H9 (cell line): ENCODE results near the gene CAMK1G. TPM values are rescaled to one million over a fixed set of nuclear protein-coding genes. Genes with fewer than 3 reads are reported as not detected.

Experiments
- DNase-seq: peaks from one replicate; pipeline ENCODE4 v3.0.0-alpha.2; 2017
- H2AFZ ChIP-seq: one replicate; pipeline ENCODE4 v1.6.1; 2013; ENCODE audit warnings: mild to moderate bottlenecking, low read length, control low read depth, moderate library complexity
- H2AK5ac ChIP-seq: 2 replicates; pipeline ENCODE4 v1.6.1; 2013; ENCODE audit warnings: low read length, control low read depth, mixed read lengths; ENCODE audit not compliant: insufficient read length
- H2BK120ac ChIP-seq: one replicate; pipeline ENCODE4 v1.6.1; 2013; ENCODE audit warnings: low read depth, mild to moderate bottlenecking, low read length, control low read depth, inconsistent platforms; ENCODE audit not compliant: poor library complexity, severe bottlenecking
- H2BK12ac ChIP-seq: 2 replicates; pipeline ENCODE4 v1.6.1; 2013; ENCODE audit warnings: low read length, control low read depth, mixed read lengths, low read depth; ENCODE audit not compliant: insufficient read length
- H2BK15ac ChIP-seq: 2 replicates; pipeline ENCODE4 v1.6.1; 2013; ENCODE audit warnings: low read depth, low read length, control low read depth
- H2BK20ac ChIP-seq: one replicate; pipeline ENCODE4 v1.6.1; 2013; ENCODE audit warnings: low read depth, mild to moderate bottlenecking, low read length, control low read depth, inconsistent platforms; ENCODE audit not compliant: poor library complexity, severe bottlenecking
- H2BK5ac ChIP-seq: 2 replicates; pipeline ENCODE4 v1.6.1; 2013; ENCODE audit warnings: low read length, control low read depth, mixed read lengths; ENCODE audit not compliant: insufficient read length
- H3K14ac ChIP-seq: 2 replicates; pipeline ENCODE4 v1.6.1; 2013; ENCODE audit warnings: low read length, control low read depth; ENCODE audit not compliant: insufficient read depth
- H3K18ac ChIP-seq: 2 replicates; pipeline ENCODE4 v1.6.1; 2013; ENCODE audit warnings: low read depth, mild to moderate bottlenecking, mixed read lengths, low read length, control low read depth; ENCODE audit not compliant: insufficient read length
- H3K23ac ChIP-seq: 2 replicates; pipeline ENCODE4 v1.6.1; 2013; ENCODE audit warnings: low read length, control low read depth, mixed read lengths, low read depth; ENCODE audit not compliant: insufficient read length
- H3K23me2 ChIP-seq: 2 replicates; pipeline ENCODE4 v1.6.1; 2013; ENCODE audit warnings: low read depth, mild to moderate bottlenecking, mixed read lengths, low read length, control low read depth; ENCODE audit not compliant: insufficient read length, poor library complexity, severe bottlenecking
- H3K27ac ChIP-seq: 2 replicates; pipeline ENCODE4 v1.5.1; 2013; ENCODE audit warnings: low read length, control low read depth, mixed read lengths, low read depth; ENCODE audit not compliant: insufficient read length
- H3K27me3 ChIP-seq: 2 replicates; pipeline ENCODE4 v1.6.1; 2013; ENCODE audit warnings: low read length, control low read depth, inconsistent platforms; ENCODE audit not compliant: insufficient read depth
- H3K4ac ChIP-seq: 2 replicates; pipeline ENCODE4 v1.6.1; 2013; ENCODE audit warnings: low read depth, mild to moderate bottlenecking, control low read depth, inconsistent platforms, low read length, moderate library complexity
- H3K4me1 ChIP-seq: 2 replicates; pipeline ENCODE4 v1.6.1; 2013; ENCODE audit warnings: low read length, control low read depth, inconsistent platforms; ENCODE audit not compliant: insufficient read depth
- H3K4me2 ChIP-seq: 2 replicates; pipeline ENCODE4 v1.6.1; 2013; ENCODE audit warnings: low read length, control low read depth, mixed read lengths; ENCODE audit not compliant: insufficient read length, insufficient read depth
- H3K56ac ChIP-seq: 2 replicates; pipeline ENCODE4 v1.6.1; 2013; ENCODE audit warnings: low read depth, mild to moderate bottlenecking, mixed read lengths, low read length, control low read depth; ENCODE audit not compliant: insufficient read length
- H3K79me1 ChIP-seq: 2 replicates; pipeline ENCODE4 v1.6.1; 2013; ENCODE audit warnings: low read depth, mild to moderate bottlenecking, moderate library complexity, low read length, control low read depth, inconsistent platforms; ENCODE audit not compliant: insufficient read depth, poor library complexity, severe bottlenecking
- H3K79me2 ChIP-seq: 2 replicates; pipeline ENCODE4 v1.6.1; 2013; ENCODE audit warnings: low read length, control low read depth, inconsistent platforms; ENCODE audit not compliant: insufficient read depth
- H3K9ac ChIP-seq: 2 replicates; pipeline ENCODE4 v1.6.1; 2013; ENCODE audit warnings: low read length, control low read depth, mixed read lengths; ENCODE audit not compliant: insufficient read length; ENCODE audit errors: extremely low read depth
- H3K9me3 ChIP-seq: one replicate; pipeline ENCODE4 v1.6.1; 2013; ENCODE audit warnings: low read depth, low read length, inconsistent platforms; ENCODE audit not compliant: control insufficient read depth
- H3T11ph ChIP-seq: one replicate; pipeline ENCODE4 v1.6.1; 2013; ENCODE audit warnings: mild to moderate bottlenecking, low read length, control low read depth, inconsistent platforms
- H4K20me1 ChIP-seq: one replicate; pipeline ENCODE4 v1.6.1; 2013; ENCODE audit not compliant: control insufficient read depth, insufficient read length, insufficient read depth
- H4K5ac ChIP-seq: 2 replicates; pipeline ENCODE4 v1.6.1; 2013; ENCODE audit warnings: low read depth, mild to moderate bottlenecking, mixed read lengths, low read length, control low read depth; ENCODE audit not compliant: insufficient read length
- H4K8ac ChIP-seq: replicated peaks from 2 replicates; pipeline ENCODE4 v1.6.1; 2013; ENCODE audit warnings: low read length, control low read depth, mixed read lengths, low read depth; ENCODE audit not compliant: insufficient read length
- H4K91ac ChIP-seq: 2 replicates; pipeline ENCODE4 v1.6.1; 2013; ENCODE audit warnings: low read depth, mild to moderate bottlenecking, moderate library complexity, mixed read lengths, low read length, control low read depth; ENCODE audit not compliant: insufficient read length
- H3K27ac Mint-ChIP-seq, 3 experiments: 2 replicates in 2 of 3; 3 replicates in 1 of 3; pipeline ENCODE4 v1.8.0; 2020 to 2021; ENCODE audit warnings: mixed read lengths in 3 of 3, mild to moderate bottlenecking in 1 of 3, moderate library complexity in 1 of 3
- H3K27me3 Mint-ChIP-seq: 2 replicates; pipeline ENCODE4 v1.8.0; 2021; ENCODE audit warnings: low read depth, mild to moderate bottlenecking, moderate library complexity, mixed read lengths
- H3K36me3 Mint-ChIP-seq, 3 experiments: 2 replicates in 2 of 3; 3 replicates in 1 of 3; pipeline ENCODE4 v1.8.0; 2020 to 2021; ENCODE audit warnings: low read depth in 3 of 3, mixed read lengths in 3 of 3; ENCODE audit not compliant: insufficient read depth in 1 of 3
- H3K4me1 Mint-ChIP-seq, 2 experiments: 2 replicates each; pipeline ENCODE4 v1.8.0; 2020; ENCODE audit warnings: mixed read lengths in 2 of 2
- H3K4me3 Mint-ChIP-seq, 2 experiments: 2 replicates in 1 of 2; 3 replicates in 1 of 2; pipeline ENCODE4 v1.8.0; 2020 to 2021; ENCODE audit warnings: mild to moderate bottlenecking in 2 of 2, mixed read lengths in 2 of 2, moderate library complexity in 1 of 2
- H3K9me3 Mint-ChIP-seq, 2 experiments: 2 replicates in 1 of 2; 3 replicates in 1 of 2; pipeline ENCODE4 v1.8.0; 2020; ENCODE audit warnings: mild to moderate bottlenecking in 2 of 2, mixed read lengths in 2 of 2, moderate library complexity in 1 of 2
- WGBS: extraction: QIAGEN DNeasy Blood & Tissue Kit; methylation state at CpG from one replicate; pipeline ENCODE4 v1.1.7; 2013; ENCODE audit warnings: missing lambda C conversion rate, low lambda C conversion rate, mixed read lengths; ENCODE audit not compliant: insufficient read length; ENCODE audit errors: extremely low coverage; 5-methylcytosine and 5-hydroxymethylcytosine counted together
- total RNA-seq: library from RNA; stranded (reverse); gene quantifications from 2 replicates; pipeline ENCODE4 v1.2.1, GENCODE V29; 2021
- TF ChIP-seq, protein P1 (sequence below): fragments of 200-600 bp; sonication (generic); conservative IDR thresholded peaks from 3 replicates; pipeline ENCODE4 v1.8.0; 2021; ENCODE audit warnings: antibody characterized with exemption, mild to moderate bottlenecking

The CAMK1G gene
- total RNA-seq, 1 experiment from 2014 or later, result 0.28 TPM

DNA sequence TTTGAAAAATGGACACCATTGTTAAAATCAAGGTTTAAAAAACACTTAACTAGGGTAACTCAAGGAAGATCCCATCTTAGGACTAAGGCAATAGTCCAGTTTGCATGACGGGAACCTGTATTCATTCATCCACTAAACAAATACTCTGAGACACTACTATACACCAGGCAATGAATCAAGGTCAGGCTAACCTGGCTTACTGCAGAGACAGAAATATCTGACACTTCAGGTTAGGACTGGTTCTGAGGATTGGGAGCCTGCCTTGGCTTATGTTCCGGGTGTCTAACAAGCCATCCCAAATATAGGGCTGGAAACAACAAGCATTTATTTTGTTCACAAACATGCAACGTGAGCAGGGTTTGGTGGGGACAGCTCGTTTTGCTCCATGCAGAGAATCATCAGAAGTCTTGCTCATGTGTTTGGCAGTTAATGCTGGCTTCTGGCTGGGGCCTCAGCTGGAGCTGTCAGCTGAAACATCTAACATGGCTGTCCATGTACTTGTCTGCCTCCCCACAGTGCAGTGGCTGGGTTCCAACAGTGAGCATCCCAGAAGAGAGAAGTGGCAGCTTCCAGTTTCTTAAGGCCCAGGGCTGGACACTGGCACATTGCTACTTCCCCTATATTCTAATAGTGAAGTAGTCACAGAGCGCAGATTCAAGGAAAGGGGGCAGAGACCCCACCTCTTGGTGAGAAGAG is 37.0 kb upstream of the CAMK1G start:
- H4K5ac ChIP-seq, result no peak overlapping the region
- no CpG with 5 or more reads among the region's 5 CpGs for WGBS
- H4K8ac ChIP-seq, result no peak overlapping the region
- no peaks in the 10 kb centered on the region for H3K79me2 ChIP-seq
- H3K4me2 ChIP-seq, result no peak overlapping the region
- H3K9me3 Mint-ChIP-seq, result no peaks in the 10 kb centered on the region; a peak in 2 of 5 replicates
- H3K9ac ChIP-seq, result no peak overlapping the region
- H3K9me3 ChIP-seq, result no peaks in the 10 kb centered on the region
- H2BK20ac ChIP-seq, result no peak overlapping the region
- no peak for DNase-seq
- H2AK5ac ChIP-seq, result no peak overlapping the region
- no peaks in the 10 kb centered on the region for H4K20me1 ChIP-seq
- H3K27me3 ChIP-seq, result no peaks in the 10 kb centered on the region
- H2AFZ ChIP-seq, result no peak overlapping the region
- no peak overlapping the region for H3K56ac ChIP-seq
- no peak overlapping the region for H3K23ac ChIP-seq
- no peak overlapping the region for H3K27ac Mint-ChIP-seq
- H3K27ac ChIP-seq, result no peak overlapping the region
- H3K4me1 ChIP-seq, result no peaks in the 10 kb centered on the region
- H2BK15ac ChIP-seq, result no peak overlapping the region
- H4K91ac ChIP-seq, result no peak overlapping the region
- H3K4me1 Mint-ChIP-seq, result peaks cover 12 to 17% of the 10 kb centered on the region in 2 experiments
- no peak overlapping the region for H2BK5ac ChIP-seq
- no peaks in the 10 kb centered on the region for H3K79me1 ChIP-seq
- no peaks in the 10 kb centered on the region for H3K23me2 ChIP-seq
- H3K4ac ChIP-seq, result no peak overlapping the region
- no peak overlapping the region for H3K18ac ChIP-seq
- H3K27me3 Mint-ChIP-seq, result peaks cover 17% of the 10 kb centered on the region
- H3T11ph ChIP-seq, result no peak overlapping the region
- TF ChIP-seq, protein P1, sequence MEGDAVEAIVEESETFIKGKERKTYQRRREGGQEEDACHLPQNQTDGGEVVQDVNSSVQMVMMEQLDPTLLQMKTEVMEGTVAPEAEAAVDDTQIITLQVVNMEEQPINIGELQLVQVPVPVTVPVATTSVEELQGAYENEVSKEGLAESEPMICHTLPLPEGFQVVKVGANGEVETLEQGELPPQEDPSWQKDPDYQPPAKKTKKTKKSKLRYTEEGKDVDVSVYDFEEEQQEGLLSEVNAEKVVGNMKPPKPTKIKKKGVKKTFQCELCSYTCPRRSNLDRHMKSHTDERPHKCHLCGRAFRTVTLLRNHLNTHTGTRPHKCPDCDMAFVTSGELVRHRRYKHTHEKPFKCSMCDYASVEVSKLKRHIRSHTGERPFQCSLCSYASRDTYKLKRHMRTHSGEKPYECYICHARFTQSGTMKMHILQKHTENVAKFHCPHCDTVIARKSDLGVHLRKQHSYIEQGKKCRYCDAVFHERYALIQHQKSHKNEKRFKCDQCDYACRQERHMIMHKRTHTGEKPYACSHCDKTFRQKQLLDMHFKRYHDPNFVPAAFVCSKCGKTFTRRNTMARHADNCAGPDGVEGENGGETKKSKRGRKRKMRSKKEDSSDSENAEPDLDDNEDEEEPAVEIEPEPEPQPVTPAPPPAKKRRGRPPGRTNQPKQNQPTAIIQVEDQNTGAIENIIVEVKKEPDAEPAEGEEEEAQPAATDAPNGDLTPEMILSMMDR, result no peak
- no peak overlapping the region for H3K4me3 Mint-ChIP-seq
- no peak overlapping the region for H2BK120ac ChIP-seq
- H2BK12ac ChIP-seq, result no peak overlapping the region
- no peak overlapping the region for H3K14ac ChIP-seq
- no peaks in the 10 kb centered on the region for H3K36me3 Mint-ChIP-seq
